GM21619 (cell line): Measurements from ENCODE around the gene C1GALT1.
A peak's percentile ranks its signal among the peaks of the same experiment; 100 is the strongest.
"Not testable (repeated sequence)": the region's sequence is repeated elsewhere in the genome, so short reads cannot be mapped to it uniquely, and the experiment has no call there.

Source experiments
- ATAC-seq: cut with Tn5 transposase; IDR thresholded peaks from one replicate; pipeline ENCODE4 v1.9.1; 2021; ENCODE audit not compliant: unreplicated experiment

C1GALT1 gene

DNA sequence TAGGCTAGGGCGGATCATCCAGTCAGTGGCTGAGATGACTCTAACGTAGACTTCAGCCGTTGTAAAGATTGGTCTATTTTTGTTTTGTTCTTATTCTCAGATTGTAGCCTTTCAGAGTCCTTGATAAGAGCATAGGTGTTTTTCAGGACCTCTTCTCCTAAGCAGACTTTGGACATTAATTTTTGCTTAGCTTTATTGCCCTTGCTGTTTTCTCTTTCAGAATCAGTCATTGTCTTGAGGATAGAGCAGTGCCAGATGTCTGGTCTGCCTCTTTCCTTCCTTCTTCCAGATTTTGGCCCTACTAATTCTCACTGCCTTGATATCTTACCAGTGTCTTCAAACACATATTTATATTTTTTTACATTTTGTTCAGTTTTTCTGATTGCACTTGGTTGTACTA, 49.5 kb downstream of the C1GALT1 start:
- no peak for ATAC-seq

DNA sequence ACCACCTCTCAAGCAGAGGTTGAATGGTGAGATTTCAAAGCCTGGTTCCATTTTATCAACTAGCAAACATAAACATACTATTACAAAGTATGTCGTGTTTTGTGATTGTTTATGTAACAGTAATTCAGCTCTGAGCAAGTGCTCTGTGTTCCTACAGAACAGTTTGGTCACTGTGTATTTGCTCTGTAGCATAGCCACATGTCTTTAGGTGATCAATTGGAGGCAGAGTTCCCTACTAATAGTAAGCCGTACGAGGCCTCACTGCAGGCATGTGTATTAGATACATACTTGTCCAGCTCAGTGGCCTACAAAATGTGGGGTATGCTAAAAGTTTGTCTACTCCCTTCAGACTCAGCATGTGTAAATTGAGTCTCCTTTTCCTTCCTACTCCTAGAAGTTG, 53.0 kb downstream of the C1GALT1 start:
- no peak for ATAC-seq

DNA sequence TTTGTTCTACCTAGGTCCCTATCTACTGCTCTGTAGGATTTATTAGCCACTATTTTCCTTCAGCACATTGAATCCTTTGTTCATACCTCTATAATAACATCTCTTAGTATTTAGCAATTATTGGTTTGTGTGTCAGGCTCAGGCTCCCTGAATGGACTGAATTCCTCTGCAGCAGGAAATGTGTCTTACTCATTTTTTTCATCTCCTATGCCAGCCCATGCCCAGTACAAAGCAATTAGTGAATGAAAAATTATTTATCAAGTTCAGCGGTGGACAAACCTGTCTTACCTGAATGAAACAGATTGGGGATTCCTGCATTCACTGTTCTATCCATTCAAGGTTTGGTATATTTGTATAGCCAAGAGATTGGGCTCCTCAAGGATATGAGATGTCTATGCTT, 53.7 kb downstream of the C1GALT1 start:
- no peak for ATAC-seq

DNA sequence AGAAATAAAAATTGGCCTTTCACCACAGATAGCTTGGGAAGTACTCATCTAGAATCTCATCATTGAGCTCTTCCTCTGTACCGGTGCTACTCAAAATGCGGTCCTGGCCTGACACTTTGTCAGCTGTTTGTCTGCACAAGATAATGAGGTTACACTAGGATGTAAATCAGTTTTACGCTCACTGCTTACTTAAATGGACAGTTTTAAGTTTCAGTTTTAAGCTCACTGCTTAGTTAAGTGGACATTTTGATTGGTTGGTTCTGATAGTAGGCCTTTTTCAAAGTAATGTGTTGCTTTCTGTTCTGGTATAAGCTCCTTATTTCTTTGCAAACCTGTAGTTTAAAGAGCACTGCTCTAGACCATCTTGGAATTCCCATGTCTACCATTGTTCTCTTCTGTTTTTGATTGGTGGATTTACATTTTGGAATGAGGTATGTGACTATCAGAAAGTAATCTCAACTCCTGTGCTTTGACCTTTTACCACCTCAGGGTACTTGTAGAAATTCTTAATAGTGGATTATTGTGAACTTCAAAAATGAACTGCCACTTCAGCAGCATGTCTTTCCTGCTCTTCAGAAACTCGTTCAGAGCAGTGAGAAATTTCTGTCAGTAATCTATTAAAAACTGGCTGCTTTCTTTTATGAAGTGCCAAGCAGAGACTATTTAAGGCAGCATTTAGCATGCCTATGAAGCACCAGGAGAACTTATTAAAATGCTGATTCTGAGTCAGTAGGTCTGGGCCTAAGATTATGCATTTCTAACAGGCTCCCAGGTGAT, 55.0 kb downstream of the C1GALT1 start:
- no peak for ATAC-seq

DNA sequence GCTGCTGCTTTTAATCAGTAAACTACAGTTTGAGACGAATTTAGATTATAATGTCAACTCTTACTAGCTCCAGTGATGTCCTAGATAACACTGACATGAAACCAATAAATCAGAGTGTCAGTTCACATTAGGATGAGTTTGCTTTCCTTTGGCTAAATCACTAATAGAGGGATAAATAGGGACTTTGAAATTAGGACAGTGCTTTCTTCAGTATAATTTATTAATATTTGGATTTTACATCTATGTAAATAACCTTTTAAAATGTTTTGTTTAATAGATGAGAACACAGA, 55.6 kb downstream of the C1GALT1 start:
- no peak for ATAC-seq

DNA sequence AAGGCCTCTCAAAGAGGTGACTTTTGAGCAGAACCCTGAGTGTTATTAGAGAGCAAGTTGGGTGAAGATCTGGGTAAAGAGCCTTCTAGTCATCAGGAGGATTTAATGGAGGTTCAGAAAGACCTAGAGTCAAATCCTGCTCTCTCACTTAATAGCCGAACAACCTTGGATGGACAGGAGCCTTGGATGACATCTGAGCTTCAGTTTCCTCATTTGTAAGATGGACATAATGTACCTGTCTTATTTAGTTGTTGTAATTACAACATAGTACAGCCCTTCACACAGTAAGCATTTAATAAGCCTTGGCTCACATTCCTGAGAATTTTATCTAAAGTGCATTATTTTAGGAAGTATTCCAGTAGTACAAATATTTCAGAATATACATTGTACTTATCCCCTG, 57.0 kb downstream of the C1GALT1 start:
- no peak for ATAC-seq

DNA sequence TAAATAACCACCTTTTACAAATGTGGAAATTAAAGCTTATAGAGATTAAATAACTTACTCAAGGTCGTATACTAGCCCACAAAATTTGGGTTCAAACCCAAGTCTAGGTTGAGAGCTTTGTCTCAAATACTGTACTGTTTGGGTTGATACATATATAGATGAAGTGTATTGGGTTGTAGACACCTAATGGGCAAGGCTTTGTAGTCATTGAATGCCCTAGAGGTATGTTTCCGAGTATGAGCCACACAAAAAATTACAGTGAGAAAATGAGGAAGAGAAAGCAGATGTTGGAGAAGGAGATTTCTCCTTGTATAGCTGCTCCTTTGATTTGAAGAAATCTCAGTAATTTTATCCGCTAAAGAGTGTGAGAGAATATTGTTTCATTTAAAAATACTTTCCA, 60.6 kb downstream of the C1GALT1 start:
- no peak for ATAC-seq

DNA sequence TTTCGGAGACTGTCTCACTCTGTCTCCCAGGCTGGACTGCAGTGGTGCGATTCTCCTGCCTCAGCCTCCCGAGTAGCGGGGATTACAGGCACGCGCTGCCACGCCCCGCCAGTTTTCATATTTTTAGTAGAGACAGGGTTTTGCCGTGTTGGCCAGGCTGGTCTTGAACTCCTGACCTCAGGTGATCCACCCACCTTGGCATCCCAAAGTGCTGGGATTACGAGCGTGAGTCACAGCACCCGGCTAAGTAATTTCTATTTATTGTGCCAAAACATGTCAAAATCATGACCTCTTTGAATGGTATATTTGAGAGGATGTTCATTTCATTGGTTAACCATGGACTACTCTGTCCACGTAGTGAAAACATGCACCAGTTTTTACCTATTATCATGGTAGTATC, 62.9 kb downstream of the C1GALT1 start:
- not testable (repeated sequence) for ATAC-seq

DNA sequence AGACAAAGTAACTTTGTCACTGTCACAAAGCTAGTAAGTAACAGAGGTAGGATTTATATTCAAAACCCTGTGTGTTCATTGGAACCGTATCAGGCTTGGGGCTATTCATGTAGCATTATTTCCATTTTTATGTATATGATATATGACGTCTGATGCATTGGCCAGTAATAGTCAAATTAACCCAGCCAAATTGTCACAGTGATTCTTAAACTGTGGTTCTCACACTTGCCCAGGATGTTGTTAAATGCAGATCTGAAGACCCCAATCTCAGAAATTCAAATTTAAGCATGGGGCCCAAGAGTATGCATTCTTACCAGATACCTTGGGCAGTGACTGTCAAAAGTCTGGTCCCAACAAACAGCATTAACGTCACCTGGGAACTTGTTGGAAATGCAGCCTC, 63.9 kb downstream of the C1GALT1 start:
- no peak for ATAC-seq

DNA sequence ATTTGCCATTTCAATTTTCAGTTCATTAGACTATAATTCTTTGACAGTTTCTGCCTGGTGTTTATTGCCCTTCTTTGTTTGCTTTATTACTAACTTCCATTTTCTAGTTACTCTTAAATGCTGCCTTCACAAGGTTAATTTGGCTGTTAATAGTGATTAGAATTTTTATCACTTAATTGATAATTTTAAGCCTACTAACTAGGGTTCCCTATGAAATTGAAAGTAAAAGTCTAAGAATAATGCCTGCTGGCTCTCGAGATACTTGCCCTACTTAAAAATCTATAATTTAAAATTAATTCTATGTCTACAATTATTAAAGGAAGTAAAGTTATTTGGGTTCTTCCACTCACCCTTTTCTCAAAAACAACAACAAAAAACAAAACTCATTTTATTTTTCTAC, 65.3 kb downstream of the C1GALT1 start:
- no peak for ATAC-seq

DNA sequence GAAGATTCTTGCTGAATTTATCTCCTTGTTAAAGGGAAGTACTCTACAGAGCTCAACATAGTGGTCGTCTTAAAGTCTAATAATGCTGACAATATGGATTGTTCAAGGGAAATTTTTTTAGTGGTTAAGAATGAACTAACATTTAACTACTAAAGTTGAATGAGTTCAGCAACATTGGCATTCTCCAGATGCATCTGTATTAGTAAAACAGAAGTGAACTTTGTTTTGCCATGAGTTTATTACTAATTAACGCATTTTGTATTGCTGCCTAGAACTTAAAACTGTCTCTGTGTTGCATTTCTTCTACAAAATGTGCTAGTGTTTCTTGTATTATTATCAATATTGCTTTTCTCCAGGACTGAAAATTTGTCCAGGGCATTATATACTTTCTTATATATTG, 67.5 kb downstream of the C1GALT1 start:
- ATAC-seq = no peak

DNA sequence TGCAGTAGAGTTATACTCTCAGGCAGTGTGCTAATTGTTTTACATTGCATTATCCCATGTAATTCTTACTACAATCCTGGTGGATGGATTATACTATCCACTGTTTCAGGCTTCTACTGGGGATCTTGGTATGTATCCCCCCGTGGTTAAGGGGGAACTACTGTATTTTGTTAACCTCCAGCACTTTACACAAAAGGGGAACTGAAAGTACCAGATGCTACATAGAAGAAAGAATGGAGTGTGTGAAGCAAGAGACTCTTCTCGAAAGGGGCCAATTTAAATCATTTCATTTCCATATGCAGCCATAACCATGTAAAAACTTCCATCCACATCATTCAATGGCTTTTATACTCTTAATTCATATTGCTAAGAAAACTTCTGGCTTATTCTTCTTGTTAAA, 69.4 kb downstream of the C1GALT1 start:
- peak; percentile 94 for ATAC-seq

DNA sequence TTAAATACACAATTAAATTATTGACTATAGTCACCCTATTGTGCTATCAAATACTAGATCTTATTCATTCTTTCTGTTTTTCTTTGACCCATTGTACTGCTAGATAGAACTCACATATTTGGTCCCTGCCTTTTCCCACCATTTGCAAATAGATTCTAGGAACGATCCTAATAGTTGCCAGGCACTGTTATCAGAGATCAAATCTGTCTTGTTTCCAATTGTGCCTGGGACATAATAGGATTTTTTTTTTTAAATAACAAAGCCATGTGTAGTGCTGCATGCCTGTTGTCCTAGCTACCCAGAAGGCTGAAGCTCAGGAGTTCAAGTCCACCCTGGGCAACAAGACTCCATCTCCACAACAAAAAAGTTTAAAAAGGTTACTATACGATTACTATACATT, 72.0 kb downstream of the C1GALT1 start:
- ATAC-seq = no peak

DNA sequence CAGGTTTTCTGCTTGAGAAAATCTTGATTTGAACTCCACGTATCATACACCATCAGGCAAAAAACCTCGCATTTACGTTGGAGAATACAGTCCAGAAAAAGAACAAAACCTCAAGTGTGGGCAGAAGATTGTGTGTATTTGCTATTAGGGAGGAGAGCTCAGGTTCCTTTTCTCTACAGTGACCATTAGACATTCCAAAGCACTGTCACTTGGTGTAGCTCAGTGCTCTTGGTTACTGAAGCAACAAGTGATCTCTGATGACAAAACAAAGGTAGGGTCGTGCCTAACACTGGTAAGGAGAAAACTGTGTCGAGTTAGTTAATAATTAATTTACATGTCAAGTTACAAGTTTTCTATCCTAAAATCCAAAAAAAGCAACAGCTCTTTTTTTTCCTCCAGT, 72.6 kb downstream of the C1GALT1 start:
- ATAC-seq = no peak

DNA sequence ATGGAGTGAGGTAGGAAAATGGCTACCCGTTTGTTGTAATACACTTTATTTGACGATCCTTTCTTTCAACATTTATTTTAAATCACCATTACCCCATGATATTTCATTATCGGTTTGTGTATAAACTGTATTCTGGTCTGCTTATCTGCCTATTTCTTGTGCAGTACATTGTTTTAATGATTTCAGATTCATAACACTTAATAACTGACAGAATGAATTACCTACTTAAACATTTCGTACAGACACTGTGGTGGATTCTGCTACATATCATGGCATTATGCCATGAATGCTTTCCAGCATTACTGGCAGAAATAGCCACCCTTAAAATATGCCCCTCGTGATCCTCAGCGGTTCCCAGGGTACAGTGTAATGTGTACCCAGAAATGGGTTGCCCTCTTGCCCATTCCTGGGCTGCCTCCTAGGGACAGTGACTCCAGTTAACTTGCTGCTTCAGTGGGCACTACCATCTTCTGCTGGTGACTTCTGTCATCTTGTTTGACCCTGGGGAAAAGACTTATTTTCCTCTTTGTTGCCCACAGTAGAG, 74.5 kb downstream of the C1GALT1 start:
- ATAC-seq = no peak

DNA sequence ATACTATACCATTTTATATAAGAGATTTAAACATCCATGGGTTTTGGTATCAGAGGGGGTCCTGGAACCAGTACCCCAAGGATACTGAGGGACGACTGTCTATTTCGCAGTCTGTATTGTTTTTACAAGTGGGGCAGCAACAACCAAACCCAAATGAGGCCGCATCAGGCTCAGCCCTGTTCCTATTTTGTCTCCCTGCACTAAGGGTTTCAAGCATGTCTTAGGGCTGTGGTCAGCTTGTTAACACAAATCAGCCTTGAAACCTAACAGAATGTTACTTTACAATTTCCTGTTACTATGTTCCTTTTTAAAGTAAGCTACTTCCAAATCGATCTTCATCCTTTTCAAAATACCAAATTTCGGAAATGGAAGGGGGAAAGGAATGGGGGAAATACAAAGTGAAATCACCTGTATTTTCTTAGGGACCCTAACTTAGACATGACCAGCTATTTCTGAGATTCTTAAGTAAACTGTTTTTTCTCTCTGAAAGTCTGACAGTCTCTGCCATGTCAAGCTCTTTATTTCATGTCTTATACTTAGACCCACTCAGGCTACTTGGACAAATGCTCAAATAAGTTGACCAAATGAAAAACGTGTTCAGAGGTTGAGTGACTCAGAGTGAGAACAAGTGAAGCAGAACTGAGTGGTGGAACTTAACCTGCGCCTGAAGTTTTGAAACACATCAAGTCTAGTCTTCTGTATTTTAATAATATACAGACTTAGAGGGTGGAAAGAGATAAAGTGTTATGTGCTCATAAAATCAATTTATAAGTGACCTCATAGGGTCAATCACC, 75.8 kb downstream of the C1GALT1 start:
- ATAC-seq = peak; percentile 86

DNA sequence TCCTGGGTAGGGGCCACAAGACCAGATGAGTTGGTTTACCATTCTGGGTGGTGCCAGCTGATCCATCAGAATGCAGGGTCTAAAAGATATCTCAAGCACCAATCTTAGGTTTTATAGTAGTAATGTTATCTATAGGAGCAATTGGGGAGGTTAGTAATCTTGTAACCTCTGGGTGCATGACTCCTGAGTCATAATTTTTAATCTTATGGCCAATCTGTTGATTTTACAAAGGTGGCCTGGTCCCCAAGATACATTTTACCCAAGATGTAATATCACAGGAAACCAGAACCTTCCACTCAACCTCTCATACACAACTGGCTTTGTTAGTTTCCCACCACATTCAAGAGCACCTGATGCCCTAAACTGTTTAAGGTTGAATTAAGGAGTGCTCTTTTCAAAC, 79.5 kb downstream of the C1GALT1 start:
- ATAC-seq = no peak

DNA sequence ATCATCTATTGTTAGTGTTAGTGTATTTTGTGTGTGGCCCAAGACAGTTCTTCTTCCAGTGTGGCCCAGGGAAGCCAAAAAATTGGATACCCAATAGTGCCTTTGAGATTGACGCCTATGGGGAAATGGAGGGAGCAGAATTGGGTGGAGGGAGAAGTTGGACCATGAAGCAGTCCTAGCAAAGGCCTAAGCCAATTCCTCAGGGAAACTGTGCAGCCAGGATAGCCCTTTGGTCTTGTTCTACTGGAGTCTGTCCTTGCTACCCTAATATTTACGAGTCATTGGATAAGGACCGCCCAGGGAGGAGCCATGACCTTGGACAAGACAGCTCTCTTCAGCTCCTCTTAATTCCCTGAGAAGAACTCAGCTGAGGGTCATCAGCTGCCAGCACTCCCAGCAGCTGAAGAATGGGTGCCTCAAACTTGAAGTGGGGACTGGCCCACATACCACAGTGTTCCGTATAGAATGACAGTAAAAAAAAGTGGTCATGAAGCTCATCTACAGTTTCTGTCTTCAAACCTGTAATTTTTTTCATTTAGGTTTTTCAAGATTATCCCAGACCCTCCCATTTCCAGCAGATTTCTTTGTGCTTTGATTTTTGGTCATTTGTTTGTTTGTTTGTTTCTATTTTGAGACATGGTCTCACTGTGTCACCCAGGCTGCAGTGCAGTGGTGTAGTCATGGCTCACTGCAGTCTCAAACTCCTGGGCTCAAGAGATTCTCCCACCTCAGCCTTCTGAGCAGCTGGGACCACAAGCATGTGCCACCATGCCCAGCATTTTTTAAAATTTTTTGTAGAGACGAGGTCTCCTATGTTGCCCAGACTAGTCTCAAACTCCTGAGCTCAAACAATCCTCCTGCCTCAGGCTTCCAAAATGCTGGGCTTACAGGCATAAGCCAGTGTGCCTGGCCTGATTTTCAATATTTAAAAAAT, 81.2 kb downstream of the C1GALT1 start:
- ATAC-seq = no peak

DNA sequence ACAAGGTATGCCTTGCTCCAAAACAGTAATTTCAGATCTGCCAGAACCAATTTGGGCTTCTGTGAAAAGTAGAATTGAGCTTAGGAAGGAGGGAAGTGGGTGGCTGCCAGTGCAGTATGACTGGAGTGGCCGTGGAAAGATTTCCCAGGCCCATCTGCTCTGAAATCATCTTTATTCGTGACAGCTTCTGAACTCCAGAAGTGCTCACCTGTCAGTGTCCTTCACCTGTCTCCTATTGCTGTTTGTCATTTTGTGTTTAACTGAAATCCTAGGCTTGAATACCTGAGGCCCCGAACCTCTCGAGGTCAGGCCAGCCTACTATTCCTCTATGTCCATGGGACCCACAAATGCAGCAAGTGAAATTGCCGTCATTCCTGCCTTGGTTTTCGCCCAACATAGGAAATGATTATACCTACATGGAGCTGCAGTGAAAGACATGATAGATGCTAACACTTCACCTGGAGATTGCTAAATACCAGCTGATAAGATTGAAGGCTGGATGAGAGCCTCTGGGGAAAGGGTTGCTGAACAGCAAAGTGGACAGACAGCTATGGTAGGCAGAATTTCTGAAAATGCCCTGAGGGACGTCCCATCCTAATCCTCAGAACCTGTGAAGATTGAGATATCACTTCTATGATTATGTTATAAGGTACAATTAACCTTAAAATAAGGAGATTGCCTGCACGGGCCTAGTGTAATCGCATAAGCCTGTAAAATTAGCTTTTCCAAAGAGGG, 82.1 kb downstream of the C1GALT1 start:
- no peak for ATAC-seq
